GM19351 (cell line): Measurements from ENCODE around the gene OR52E8.

Experiments used
- ATAC-seq: cut with Tn5 transposase; IDR thresholded peaks from one replicate; pipeline ENCODE4 v1.9.1; 2021; ENCODE audit warnings: mild to moderate bottlenecking, moderate library complexity; ENCODE audit not compliant: unreplicated experiment

The OR52E8 gene

DNA sequence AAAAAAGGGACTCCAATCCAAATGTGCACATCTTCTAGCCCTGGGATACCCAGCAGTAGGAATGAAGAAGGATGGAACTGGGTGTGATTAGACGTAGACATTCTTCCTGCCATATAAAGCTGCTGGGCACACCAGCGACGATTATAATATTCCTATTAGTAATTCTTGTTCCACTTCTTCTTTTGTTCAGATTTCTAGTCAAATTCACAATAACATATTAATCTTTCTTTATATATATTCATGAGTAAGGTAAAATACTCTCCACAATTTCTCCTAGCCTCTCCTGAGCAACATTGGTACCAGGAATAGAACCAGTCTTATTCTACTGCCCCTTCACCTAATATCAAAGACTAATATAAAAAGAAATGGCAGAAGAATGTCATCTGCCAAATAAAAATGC, at the start of gene OR52E8:
Gene OR52E8, minus strand, starts transcription at position 101 of the 400 bp plus-strand sequence. Its CDS starts 0 bp downstream, at position 101.
- ATAC-seq = no peak

DNA sequence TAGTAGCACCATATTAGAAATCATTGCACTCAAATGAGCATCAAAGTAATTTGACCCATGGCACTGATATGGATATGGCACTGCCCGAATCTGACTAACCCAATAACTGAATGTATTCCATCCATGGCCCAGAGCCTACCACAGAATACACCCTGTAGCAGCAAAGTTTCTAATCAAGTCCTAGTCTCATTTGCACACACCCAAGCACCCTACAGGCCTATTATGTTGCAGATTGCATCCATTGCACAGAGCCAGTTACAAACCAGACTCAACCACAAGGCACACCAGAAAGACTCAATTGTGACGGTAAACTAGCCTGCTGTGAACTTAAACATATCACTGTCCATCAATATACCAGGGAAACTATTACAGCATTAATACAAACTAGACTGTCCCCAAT, 42.0 kb upstream of the OR52E8 start:
- ATAC-seq = no peak

DNA sequence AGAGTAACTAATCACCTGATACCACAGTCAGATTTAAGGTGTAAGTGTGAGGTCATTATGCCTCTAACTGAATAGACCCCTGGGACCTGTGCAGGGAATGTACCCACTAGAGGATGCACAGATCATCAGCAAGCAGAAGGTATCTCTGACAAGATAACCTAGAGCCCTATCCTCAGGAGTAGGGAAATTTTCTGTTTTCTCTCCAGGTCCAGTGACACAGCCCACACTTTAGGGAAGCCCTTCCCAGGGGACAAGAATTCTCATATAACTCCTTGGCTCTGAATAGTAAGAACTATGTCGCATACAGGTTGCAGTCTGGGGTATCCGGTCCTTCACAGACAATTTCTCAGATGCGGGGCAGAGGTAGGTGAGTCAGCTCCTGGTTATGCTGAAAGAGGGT, 35.4 kb upstream of the OR52E8 start, which contains the start of gene OR52E5:
Gene OR52E5, plus strand, starts transcription at position 301 of the 400 bp plus-strand sequence. CDS start 7,569 bp downstream, outside the sequence.
- no peak for ATAC-seq

DNA sequence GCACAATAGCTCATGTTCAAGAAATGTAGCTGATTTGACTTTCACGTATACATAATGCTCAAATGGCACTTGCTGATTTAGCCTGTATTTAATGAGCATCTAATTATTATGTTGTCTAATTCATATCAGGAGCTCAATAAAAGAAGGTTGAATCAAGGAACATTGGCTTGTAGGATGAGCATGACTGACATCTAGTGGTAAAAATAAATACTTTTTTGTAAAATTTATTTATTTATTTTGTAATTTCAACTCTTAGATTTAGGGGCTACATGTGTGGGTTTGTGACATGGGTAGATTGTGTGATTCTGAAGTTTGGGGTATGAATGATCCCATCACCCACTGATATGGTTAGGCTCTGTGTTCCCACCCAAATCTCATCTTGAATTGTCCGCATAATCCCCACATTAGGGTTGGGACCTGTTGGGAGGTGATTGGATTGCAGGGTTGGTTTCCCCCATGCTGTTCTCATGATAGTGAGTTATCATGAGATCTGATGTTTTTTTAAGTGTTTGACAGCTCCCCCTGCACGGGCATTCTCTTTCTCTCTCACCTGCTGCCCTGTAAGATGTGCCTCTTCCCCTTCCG, 33.8 kb upstream of the OR52E8 start:
- ATAC-seq = no peak

DNA sequence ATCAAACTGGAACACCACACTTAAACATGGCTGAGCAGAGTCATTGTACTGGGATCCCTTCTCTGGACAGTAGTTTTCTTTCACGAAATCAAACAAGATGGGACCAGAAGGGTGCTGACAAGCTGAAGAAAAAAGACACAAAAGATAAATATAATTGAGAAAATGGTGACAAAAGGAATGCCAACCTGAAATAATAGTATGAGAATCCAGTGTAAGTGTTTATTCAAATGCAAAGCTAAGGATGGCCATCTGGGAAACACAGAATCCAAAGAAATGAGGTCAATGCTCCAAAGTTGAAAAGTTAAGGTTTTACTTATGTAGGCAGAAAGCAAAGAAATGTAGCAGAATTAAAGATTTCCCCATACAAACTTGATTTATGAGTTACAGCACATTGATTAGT, 30.2 kb upstream of the OR52E8 start:
- ATAC-seq = no peak

DNA sequence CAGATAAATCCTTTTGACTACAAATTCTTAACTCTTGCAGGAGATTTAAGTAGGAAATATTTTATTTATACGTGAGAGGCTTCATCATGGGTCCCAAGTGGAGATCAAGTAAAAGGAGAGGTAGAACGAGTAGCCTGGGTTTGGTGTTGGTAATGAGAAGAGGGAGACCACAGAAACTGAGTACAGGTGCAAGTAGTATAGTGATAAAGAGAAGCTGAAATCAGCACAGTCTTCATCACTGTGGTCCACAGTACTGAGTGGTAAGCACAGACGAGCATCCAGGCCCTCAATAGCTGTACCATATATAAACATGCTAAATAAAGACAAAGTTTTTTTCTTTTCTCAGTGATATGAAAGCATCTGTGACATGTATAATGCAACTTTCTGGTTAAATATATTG, 29.7 kb upstream of the OR52E8 start:
- no peak for ATAC-seq

DNA sequence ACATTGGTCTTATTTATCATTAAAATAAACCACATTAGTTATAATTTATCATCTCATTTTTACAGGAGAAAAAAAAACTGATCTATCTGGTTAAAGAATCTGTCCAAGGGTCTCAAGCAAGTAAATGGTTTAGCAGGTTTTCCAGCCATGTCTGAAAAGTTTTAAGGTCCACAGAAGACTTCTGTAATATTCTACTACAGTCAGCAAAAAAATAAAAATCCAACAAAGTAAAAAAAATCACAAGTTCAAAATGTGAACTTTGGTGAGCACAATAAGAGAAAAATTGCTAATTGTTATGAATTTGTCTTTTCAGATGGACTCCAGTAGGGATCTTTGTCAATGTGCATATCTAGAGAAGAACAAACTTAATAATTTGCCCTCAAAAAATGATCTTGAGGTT, 24.3 kb upstream of the OR52E8 start:
- no peak for ATAC-seq

DNA sequence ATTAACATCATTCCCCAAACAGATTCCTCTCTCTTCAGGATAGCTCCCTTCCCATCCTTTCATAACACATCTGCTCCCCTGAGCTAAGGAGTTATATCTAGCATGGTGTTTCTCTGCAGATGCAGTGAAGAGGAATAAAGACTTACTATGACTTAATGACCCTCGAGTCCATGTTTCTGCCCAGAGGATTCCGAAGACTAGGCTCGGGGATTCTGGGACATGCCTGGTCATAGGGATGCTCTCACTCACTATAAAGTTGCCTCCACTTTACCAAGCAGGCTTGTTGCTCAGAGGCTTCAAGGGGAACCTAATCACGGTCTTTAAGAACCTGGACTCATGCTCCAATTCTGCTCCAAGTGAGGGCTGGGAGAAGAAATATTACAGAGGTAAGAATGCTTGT, 22.8 kb upstream of the OR52E8 start, which contains the start of gene OR52E4:
Gene OR52E4, plus strand, starts transcription at position 301 of the 400 bp plus-strand sequence. CDS start 3,664 bp downstream, outside the sequence.
- ATAC-seq = no peak

DNA sequence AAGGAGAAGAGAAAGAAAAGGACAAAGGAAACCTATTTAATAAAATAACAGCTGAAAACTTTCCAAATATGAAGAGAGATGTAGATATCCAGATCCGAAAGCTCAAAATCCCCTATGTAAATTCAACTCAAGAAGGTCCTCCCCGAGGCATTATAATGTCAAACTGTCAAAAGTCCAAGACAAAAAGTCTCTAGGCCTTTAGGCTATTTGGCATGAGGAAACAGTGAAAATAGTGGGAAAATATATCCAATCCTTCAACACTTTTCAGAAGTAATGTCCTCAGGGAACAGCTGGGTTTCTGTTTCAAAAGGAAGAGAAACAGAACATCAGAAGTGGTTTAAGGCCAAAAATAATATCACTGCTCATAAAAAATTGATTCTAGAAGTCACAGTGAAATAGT, 21.1 kb upstream of the OR52E8 start:
- no peak for ATAC-seq

DNA sequence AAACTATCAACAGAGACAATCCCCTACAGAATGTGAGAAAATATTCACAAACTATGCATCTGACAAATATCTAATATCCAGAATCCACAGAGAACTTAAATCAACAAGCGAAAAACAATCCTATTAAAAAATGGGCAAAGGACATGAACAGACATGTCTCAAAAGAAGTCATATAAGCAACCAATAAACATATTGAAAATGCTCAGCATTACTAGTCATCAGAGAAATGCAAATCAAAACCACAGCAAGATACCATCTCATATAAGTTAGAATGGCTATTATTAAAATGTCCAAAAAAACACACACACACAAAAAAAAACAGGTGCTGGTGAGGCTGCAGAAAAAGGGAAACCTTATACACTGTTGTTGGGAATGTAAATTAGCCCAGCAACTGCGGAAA, 8.3 kb upstream of the OR52E8 start:
- ATAC-seq = no peak

DNA sequence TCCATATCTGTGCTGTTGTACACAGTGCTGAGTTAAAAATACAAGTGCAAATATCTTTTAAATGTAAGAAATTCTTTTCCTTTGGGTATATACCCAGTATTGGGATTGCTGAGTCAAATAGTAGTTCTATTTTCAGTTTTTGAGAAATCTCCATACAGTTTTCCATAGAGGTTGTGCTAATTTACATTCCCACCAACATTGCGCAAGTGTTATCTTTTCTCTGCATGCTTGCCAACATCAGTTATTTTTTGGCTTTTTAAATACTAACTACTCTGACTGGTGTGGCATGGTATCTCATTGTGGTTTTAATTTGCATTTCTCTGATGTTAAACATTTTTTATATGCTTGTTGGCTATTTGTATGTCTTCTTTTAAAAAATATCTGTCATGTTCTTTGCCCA, 6.5 kb downstream of the OR52E8 start:
- no peak for ATAC-seq

DNA sequence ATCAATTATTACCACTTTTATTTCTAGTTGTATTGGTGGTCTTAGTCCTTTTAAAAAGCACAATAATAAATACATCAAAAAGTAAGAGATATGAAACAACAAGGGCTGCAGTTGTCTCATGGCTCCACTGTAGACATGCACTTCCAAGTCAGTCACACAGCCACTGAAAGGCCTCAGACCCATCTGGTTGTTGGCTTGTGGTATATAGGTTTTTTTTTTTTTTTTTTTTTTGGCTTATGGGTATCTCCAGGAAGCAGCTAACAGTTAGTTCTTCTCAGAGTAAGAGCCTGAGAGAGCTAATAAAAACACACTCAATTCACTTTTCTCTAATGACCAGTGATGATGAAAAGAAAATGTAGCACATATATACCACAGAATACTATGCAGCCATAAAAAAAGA, 9.8 kb downstream of the OR52E8 start:
- no peak for ATAC-seq

DNA sequence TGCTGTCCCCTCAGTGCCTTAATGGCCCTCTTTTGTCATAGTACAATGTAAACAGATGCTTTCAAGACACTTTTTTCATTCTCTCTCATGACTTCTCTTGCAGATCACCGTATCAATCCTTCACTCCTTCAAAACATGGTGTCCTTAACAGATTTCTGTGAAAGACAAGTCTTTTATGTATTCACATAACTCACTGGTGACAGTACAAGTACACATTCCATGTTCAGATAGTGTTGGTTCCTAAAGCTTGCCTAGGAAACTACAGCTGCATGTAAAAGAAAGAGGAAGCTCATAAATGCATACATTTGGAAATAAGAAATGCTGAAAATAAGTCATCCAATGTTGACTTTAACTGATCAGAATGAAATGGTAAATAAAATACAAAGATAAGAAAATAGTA, 10.8 kb downstream of the OR52E8 start:
- no peak for ATAC-seq

DNA sequence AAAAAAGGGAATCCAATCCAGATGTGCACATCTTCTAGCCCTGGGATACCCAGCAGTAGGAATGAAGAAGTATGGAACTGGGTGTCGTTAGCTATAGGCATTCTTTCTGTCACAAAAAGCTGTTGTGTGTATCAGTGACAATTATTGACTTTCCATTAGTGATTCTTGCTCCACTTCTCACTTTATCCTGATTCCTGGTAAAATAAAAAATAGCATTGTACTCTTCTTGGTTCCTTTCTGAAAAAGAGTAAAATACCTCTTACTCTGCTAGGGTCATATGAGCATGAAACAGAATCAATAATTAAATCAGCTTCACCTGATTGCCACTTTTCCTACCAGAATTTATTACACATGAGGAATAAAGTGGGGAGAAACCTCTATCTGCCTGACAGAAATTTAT, 15.7 kb downstream of the OR52E8 start, which contains the start of gene OR52E6:
Gene OR52E6, minus strand, starts transcription at position 101 of the 400 bp plus-strand sequence. Its CDS starts 0 bp downstream, at position 101.
- no peak for ATAC-seq

DNA sequence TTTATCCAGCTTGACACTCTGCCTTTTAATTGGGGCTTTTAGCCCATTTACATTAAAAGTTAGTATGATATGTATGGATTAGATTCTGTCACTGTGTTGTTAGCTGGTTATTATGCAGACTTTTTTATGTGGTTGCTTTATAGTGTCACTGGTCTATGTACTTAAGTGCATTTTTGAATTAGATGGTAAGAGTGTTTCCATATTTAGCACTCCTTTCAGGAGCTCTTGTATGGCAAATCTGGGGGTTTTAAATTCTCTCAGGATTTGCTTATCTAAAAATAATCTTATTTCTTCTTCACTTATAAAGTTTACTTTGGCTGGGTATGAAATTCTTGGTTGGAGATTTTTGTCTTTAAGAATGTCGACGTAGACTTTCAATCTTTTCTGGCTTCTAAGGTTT, 19.8 kb downstream of the OR52E8 start:
- no peak for ATAC-seq

DNA sequence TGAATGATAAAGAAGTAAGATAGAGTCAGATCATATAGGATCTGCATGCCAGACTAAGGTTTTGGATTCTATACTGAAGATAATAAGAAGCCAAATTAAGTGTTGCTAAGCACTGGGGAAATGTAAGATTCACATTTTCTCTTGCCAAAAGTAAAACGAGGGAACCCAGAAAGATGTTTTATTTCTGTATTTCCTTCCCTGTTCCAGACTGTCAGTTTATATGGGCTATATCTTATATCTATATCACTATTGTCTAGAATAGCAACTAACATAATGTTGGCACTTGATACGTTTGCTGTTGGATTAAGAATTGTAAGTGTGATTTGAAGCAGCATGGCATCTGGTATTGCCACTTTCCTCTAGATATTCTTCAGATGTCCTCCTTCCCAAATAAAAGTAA, 24.0 kb downstream of the OR52E8 start:
- no peak for ATAC-seq

DNA sequence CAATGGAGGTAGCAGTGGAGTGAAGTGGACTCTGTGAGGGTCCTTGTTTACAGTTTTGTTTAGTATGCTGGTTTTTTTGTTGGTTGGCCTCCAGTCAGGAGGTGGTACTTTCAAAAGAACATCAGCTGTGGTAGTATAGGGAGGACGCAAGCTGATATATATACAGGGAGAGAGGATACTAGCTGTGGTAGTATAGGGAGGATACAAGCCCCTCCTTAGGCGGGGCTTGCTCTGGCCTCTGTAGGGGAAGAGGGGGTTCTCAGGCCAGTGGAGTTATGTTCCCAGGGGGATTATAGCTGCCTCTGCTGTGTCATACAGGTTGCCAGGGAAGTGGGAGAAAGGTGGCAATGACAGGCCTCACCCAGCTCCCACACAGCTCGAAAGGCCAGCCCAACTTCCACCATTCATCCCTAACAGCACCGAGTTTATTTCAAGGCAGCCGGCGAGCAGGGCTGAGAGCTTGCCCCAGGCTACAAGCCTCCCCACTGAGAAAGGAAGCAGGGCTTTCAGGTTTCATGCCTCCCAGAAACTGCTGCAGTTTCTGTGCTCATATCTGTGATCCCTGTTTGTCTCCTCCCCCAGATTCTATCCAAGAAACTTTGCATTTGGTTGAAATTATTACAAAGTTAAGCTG, 26.2 kb downstream of the OR52E8 start:
- ATAC-seq = no peak

DNA sequence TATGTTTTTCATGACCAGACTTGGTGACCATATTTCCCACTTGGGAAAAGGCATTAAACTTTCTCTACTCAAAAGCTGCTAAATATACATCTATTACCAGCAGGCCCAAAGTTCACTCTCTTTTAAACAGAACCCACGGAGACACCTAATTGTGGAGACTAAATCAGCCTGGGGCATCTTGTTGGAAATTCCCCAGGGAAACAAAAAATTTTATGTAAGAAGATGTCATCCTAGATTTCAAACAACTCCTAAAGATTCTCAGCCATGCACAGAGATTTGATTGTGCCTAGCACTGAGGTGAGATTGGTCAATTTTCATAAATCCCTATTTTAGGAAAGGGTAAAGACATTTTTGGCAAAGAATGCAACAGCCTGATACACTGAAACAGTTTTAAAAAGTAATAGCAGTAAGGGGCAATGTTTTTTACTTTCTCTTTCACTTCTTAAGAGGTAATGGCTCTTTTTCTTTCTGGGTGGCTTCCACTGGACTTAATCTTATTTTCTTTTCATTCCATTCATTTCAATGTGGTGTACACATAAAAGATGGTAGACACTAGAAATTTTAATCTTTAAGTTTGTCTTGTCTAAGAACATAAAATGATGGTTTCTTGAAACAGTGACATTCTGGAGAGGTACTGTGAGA, 39.1 kb downstream of the OR52E8 start:
- ATAC-seq = peak; percentile 57

DNA sequence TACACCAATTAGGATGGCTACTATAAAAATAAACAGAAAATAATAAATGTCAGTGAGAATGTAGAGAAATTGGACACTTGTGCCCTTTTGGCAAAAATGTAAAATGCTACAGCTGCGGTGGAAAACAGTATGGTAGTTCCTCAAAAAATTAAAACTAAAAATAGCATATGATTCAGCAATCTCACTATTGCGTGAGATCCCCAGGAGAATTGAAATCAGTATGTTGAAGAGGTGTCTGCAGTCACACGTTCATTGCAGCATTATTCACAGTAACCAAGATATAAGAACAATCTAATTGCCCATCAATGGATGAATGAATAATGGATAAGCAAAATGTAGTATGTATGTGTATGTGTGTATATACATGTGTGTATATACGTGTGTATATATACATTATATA, 42.0 kb downstream of the OR52E8 start:
- peak; percentile 55 for ATAC-seq

DNA sequence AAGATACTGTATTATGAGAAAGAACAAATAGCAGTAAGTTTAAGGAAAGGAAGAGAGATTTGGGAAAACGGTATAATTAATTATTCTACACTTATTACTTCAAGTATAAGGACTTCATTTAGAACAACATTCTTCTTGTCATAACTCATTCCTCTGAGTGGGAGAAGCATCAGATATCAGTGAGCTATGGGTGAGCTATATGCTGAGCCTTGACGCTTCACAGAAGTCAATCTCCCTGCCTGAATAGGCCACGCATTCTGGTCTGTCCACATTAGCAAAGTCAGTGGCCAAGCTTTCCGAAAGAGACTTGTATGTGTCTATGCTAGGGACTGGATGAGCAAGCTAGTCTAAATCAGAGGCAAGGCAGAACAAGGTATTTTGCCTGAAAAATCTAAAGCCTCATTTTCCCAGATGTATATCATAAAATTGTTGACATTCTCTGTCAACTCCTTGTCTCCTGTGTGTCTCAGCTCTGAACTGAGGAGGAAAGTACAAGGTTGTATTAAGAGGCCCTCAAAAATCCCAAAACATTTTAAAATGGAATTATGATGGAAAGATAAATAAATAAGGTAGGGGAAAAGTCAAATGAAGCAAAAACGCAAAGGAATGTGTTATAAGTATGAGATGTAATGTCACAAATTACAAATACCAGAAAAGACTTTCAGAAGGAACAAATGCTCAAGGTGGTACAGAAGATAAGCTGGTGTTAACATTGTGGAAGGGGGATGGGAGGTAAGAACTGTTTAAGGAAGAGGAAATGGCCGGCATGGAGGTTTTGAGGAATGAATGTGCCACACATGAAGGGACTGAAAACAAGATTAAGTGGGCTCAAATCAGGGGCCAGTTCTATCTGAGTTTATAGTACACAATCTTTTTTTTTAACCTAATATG, 47.3 kb downstream of the OR52E8 start:
- ATAC-seq = no peak

DNA sequence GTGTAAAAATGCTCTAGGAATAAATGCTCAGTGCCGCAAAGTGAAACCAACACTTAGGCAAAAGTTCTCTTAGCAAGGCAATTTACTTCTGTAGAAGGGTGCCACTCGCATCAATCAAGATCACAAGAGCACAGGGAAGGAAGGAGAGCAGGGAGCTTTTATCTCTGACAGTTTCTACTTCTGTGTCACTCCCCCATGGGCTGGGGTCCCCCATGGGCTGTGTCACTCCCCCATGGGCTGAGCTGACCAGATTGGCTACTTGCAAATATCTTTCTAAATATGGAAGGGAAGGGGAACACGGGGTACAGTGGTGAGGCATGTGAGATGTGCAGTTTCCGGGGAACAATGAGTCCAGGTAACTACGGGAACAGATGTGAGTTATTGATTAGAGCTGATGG, 48.4 kb downstream of the OR52E8 start:
- peak; percentile 38 for ATAC-seq
